ENCODE results near the gene ZNF611.
A peak's percentile ranks its signal among the peaks of the same experiment; 100 is the strongest.
"Not testable (repeated sequence)": the region's sequence is repeated elsewhere in the genome, so short reads cannot be mapped to it uniquely, and the experiment has no call there.

ZNF611 gene

GRCh38 chr19:52739576-52739975 lies 4.7 kb upstream of the ZNF611 start:
- Histone ChIP-seq H3K9ac (ENCODE audit: low read length) (no peak overlapping the region), H3K4me3 (ENCODE audit: low read length) (no peak overlapping the region), H3K27me3 (replicated peaks; ENCODE audit: control insufficient read depth, insufficient read depth, low read length) (no peaks in the 10 kb centered on the region), H3K4me1 (ENCODE audit: control insufficient read depth, insufficient read depth, low read length) (peaks cover 8% of the 10 kb centered on the region), H3K36me3 (ENCODE audit: control insufficient read depth, insufficient read depth, low read length, severe bottlenecking) (no peaks in the 10 kb centered on the region), H3K9me3 (ENCODE audit: control insufficient read depth, low read length) (no peaks in the 10 kb centered on the region)
- DNase-seq (ENCODE audit: low read depth), result no peak

- Histone ChIP-seq H3K9me3 (ENCODE audit: control insufficient read depth, low read length) (no peaks in the 10 kb centered on the region), H3K27me3 (replicated peaks; ENCODE audit: control insufficient read depth, insufficient read depth, low read length) (no peaks in the 10 kb centered on the region), H3K4me1 (ENCODE audit: control insufficient read depth, insufficient read depth, low read length) (peaks cover 8% of the 10 kb centered on the region), H3K4me3 (ENCODE audit: low read length) (peak overlapping the region; percentile 92), H3K36me3 (ENCODE audit: control insufficient read depth, insufficient read depth, low read length, severe bottlenecking) (no peaks in the 10 kb centered on the region), H3K9ac (ENCODE audit: low read length) (peak overlapping the region; percentile 91)
- DNase-seq (ENCODE audit: low read depth), result no peak
Measured at GRCh38 chr19:52735734-52736133, 890 bp upstream of the ZNF611 start.

GRCh38 chr19:52734331-52734892 lies 432 bp downstream of the ZNF611 start:
- Histone ChIP-seq H3K4me3 (ENCODE audit: low read length) (peak overlapping the region; percentile 92), H3K9ac (ENCODE audit: low read length) (peak overlapping the region; percentile 91), H3K36me3 (ENCODE audit: control insufficient read depth, insufficient read depth, low read length, severe bottlenecking) (no peaks in the 10 kb centered on the region), H3K4me1 (ENCODE audit: control insufficient read depth, insufficient read depth, low read length) (peaks cover 8% of the 10 kb centered on the region), H3K27me3 (replicated peaks; ENCODE audit: control insufficient read depth, insufficient read depth, low read length) (no peaks in the 10 kb centered on the region), H3K9me3 (ENCODE audit: control insufficient read depth, low read length) (no peaks in the 10 kb centered on the region)
- DNase-seq (ENCODE audit: low read depth), result peak; percentile 58

GRCh38 chr19:52726051-52726450 lies 8.8 kb downstream of the ZNF611 start:
- peaks cover 27% of the 10 kb centered on the region for H3K36me3 ChIP-seq (ENCODE audit: control insufficient read depth, insufficient read depth, low read length, severe bottlenecking)
- H3K4me1 ChIP-seq (ENCODE audit: control insufficient read depth, insufficient read depth, low read length); H3K4me3 ChIP-seq (ENCODE audit: low read length); H3K27me3 ChIP-seq (replicated peaks; ENCODE audit: control insufficient read depth, insufficient read depth, low read length); H3K9me3 ChIP-seq (ENCODE audit: control insufficient read depth, low read length); H3K9ac ChIP-seq (ENCODE audit: low read length); DNase-seq (ENCODE audit: low read depth): not testable (repeated sequence)

GRCh38 chr19:52725528-52725961 lies 9.3 kb downstream of the ZNF611 start:
- H3K4me3 ChIP-seq (ENCODE audit: low read length), result no peak overlapping the region
- H3K9ac ChIP-seq (ENCODE audit: low read length), result no peak overlapping the region
- DNase-seq (ENCODE audit: low read depth), result no peak
- H3K9me3 ChIP-seq (ENCODE audit: control insufficient read depth, low read length), result no peaks in the 10 kb centered on the region
- no peaks in the 10 kb centered on the region for H3K27me3 ChIP-seq (replicated peaks; ENCODE audit: control insufficient read depth, insufficient read depth, low read length)
- H3K36me3 ChIP-seq (ENCODE audit: control insufficient read depth, insufficient read depth, low read length, severe bottlenecking), result peaks cover 27% of the 10 kb centered on the region
- H3K4me1 ChIP-seq (ENCODE audit: control insufficient read depth, insufficient read depth, low read length), result peaks cover 5% of the 10 kb centered on the region

GRCh38 chr19:52724701-52725514 lies 9.9 kb downstream of the ZNF611 start:
- Histone ChIP-seq H3K9me3 (ENCODE audit: control insufficient read depth, low read length) (no peaks in the 10 kb centered on the region), H3K4me1 (ENCODE audit: control insufficient read depth, insufficient read depth, low read length) (peaks cover 5% of the 10 kb centered on the region), H3K27me3 (replicated peaks; ENCODE audit: control insufficient read depth, insufficient read depth, low read length) (no peaks in the 10 kb centered on the region), H3K4me3 (ENCODE audit: low read length) (no peak overlapping the region), H3K36me3 (ENCODE audit: control insufficient read depth, insufficient read depth, low read length, severe bottlenecking) (peaks cover 27% of the 10 kb centered on the region), H3K9ac (ENCODE audit: low read length) (no peak overlapping the region)
- DNase-seq (ENCODE audit: low read depth), result no peak

- not testable (repeated sequence) for DNase-seq (ENCODE audit: low read depth); H3K9me3 ChIP-seq (ENCODE audit: control insufficient read depth, low read length); H3K4me1 ChIP-seq (ENCODE audit: control insufficient read depth, insufficient read depth, low read length); H3K4me3 ChIP-seq (ENCODE audit: low read length); H3K9ac ChIP-seq (ENCODE audit: low read length); H3K27me3 ChIP-seq (replicated peaks; ENCODE audit: control insufficient read depth, insufficient read depth, low read length)
- peaks cover 27% of the 10 kb centered on the region for H3K36me3 ChIP-seq (ENCODE audit: control insufficient read depth, insufficient read depth, low read length, severe bottlenecking)
Measured at GRCh38 chr19:52723907-52724598, 10.8 kb downstream of the ZNF611 start.

GRCh38 chr19:52722062-52723003 lies 12.5 kb downstream of the ZNF611 start:
- DNase-seq (ENCODE audit: low read depth), result peak; percentile 85
- Histone ChIP-seq H3K4me1 (ENCODE audit: control insufficient read depth, insufficient read depth, low read length) (peaks cover 5% of the 10 kb centered on the region), H3K9me3 (ENCODE audit: control insufficient read depth, low read length) (no peaks in the 10 kb centered on the region), H3K27me3 (replicated peaks; ENCODE audit: control insufficient read depth, insufficient read depth, low read length) (no peaks in the 10 kb centered on the region), H3K9ac (ENCODE audit: low read length) (no peak overlapping the region), H3K36me3 (ENCODE audit: control insufficient read depth, insufficient read depth, low read length, severe bottlenecking) (peaks cover 16% of the 10 kb centered on the region), H3K4me3 (ENCODE audit: low read length) (no peak overlapping the region)

- not testable (repeated sequence) for H3K4me1 ChIP-seq (ENCODE audit: control insufficient read depth, insufficient read depth, low read length); H3K9ac ChIP-seq (ENCODE audit: low read length); H3K9me3 ChIP-seq (ENCODE audit: control insufficient read depth, low read length); H3K36me3 ChIP-seq (ENCODE audit: control insufficient read depth, insufficient read depth, low read length, severe bottlenecking); H3K27me3 ChIP-seq (replicated peaks; ENCODE audit: control insufficient read depth, insufficient read depth, low read length); H3K4me3 ChIP-seq (ENCODE audit: low read length); DNase-seq (ENCODE audit: low read depth)
Measured at GRCh38 chr19:52720541-52720940, 14.3 kb downstream of the ZNF611 start.

GRCh38 chr19:52716522-52716921 lies 18.3 kb downstream of the ZNF611 start:
- H3K9ac ChIP-seq (ENCODE audit: low read length), result no peak overlapping the region
- no peaks in the 10 kb centered on the region for H3K4me1 ChIP-seq (ENCODE audit: control insufficient read depth, insufficient read depth, low read length)
- DNase-seq (ENCODE audit: low read depth), result no peak
- peaks cover 32% of the 10 kb centered on the region for H3K36me3 ChIP-seq (ENCODE audit: control insufficient read depth, insufficient read depth, low read length, severe bottlenecking)
- H3K4me3 ChIP-seq (ENCODE audit: low read length), result no peak overlapping the region
- no peaks in the 10 kb centered on the region for H3K27me3 ChIP-seq (replicated peaks; ENCODE audit: control insufficient read depth, insufficient read depth, low read length)
- no peaks in the 10 kb centered on the region for H3K9me3 ChIP-seq (ENCODE audit: control insufficient read depth, low read length)

Data from adipocyte (in vitro differentiated cells).